Stimulated activated CD8-positive, alpha-beta memory T cell treated with anti-CD3 and anti-CD28 coated beads, Interleukin-12 subunit alpha, Interleukin-12 subunit beta, amount 100 ng/mL, for 24 hours (primary cell): ENCODE data around the gene NEDD4L.

Experiments
- DNase-seq: peaks from one replicate; pipeline ENCODE4 v3.0.0-alpha.2; 2020; ENCODE audit errors: extremely low read depth

Gene NEDD4L

DNA sequence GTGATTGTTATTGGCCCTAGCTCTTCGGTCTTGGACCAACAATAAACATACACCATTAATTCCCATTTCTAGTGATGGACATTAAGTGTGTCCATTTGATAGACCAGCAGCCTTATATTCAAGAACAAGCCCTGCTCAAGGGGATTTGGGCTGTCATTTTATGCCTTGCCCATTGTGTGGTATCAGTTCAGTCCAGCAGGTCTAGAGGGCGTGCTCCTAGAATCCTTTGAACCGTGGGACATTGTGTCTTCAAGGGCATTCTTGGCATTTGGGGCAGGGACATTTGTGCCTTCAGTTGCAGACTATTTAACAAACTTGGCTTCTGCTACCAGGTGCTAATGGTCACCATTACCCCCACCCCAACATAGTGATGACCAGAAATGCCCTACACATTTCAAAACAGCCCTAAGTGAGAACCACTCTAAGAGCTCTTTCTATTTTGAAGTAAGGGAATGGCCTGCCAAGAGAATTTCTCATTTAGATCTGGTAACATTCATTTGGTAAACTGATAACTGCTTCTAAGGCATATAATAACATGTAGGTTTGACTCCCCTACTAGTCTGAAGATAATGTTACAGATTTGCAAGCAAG is 300.1 kb downstream of the NEDD4L start:
- no peak for DNase-seq

DNA sequence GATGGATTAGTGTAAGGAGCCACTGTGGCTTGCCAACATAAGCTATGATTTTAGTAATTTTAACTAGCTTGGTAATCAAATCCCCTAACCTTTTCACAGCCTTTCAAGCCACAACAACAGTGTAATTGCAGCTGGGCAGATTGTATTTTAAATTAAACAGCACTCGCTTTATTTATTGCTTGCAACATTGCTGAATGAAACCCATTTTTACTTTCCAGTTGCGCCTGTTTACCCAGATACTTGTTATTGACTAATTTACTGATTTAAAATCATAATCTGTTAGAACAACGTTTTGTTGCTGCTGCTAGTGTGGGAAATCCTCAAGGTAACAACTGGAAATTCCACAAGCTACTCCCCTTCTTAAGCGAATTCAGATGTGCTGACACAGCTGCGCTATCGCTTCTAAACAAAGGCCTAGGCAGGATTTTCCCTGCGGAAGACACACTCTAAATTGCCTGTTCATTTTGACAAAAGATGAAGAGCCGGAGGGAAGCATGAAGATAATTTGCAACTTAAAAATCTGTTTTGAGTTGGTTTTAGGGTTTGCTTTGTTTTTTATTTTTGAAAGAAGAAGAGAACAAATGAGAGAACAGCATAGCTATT is 300.9 kb downstream of the NEDD4L start:
- no peak for DNase-seq

DNA sequence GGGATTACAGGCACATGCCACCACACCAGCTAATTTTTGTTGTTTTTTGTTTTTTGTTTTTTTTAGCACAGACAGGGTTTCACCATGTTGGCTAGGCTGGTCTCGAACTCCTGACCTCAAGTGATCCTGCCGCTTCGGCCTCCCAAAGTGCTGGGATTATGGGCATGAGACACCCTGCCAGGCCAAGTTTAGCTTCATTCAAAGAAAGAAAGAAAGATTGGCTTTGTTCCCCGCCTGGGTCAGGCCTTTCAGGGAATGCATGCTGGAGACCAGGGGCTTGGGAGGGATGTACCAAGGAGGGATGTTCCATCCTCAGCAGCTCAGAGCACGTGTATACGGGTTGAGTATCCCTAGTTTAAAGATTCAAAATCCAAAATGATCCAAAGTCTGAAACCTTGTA is 301.8 kb downstream of the NEDD4L start:
- DNase-seq: no peak

DNA sequence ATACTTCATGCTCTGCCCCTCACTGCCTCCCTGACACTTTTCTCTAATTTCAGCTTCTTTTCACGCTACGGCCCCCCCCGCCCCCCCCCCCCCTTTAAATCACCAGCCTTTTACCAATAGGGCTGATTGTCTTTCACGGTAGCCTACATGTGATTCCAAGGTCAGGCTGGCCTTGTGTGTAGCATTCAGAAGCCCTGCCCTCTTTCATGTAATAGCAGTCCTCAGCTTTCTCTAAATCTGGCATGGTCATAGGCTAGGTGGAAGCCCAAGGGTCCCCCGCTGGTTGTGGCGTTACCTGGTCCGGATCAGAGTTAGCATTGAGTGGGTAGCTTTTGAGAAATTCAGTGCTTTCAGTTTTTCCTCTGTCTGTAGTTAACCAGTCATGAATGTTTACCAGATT is 303.1 kb downstream of the NEDD4L start:
- DNase-seq: no peak

DNA sequence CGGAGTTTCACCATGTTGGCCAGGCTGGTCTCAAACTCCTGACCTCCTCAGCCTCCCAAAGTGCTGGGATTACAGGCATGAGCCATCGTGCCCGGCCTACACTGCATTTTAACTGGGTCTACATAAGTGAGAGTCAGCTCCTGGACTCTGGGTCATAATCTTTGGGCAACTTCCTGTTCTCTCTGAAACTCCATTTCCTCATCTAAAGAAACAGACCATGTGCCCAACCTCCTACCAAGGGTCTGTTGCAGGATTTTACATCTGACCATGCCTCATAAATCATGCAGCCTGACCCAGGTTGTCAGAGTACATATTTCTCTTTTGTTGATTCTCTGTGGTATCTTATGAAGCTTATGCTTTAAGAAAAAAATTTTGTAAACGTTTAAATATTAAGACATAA is 304.5 kb downstream of the NEDD4L start:
- no peak for DNase-seq

DNA sequence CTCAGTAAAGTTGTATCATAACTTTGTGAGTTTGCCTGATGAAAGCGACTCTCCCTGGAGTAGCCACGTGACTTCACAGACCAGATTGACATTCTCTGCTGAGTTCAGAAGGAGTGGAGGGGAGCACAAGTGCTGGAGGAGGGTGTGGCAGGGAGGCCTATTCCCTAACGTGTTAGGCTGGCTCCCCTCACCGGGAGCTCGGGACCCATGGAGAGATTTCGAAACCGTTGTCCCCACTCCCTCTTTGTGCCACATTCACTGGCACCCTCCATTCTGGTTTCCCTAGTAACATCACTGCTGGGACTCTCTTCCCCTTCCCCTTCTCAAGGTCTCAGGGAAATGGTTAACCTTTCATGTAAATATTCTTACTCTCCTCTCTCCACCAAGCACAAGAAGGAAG is 304.9 kb downstream of the NEDD4L start:
- DNase-seq: no peak

DNA sequence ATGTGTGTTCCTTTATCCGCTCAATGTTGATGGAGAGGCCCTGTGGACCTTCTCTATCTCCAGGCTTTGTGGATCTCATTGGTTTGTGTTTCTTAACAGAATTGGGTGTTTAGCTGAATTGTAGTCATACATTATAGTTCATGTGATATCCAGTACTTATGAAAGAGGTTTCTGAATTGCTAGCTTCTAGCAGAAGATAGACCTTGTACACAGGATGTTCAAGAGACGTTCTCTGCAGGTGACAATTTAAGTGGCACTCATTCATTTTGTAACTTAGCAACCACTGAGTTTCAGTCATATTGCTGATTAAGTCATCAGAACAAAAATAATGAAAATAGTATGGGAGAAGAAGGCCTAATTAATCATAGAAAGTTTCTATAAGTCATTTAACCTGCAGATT is 305.6 kb downstream of the NEDD4L start:
- DNase-seq: no peak

DNA sequence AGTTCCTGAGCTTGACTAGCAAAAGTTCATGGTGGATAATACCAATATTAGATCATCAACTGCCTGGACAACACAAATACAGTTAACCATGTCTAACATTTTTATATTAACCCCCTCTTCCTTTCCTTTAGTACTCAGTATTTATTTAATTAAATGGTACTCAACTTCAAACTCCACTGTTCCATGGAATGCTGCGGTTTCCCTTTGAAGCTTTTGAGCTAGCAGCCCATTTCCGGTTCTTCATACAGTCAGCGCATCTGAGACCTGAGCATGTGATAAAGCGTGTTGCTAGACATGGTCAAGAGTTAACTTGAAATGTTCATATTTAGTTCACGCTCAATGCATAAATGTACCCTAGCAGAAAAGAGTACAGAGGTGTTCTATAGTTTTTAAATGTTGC is 306.5 kb downstream of the NEDD4L start:
- no peak for DNase-seq

DNA sequence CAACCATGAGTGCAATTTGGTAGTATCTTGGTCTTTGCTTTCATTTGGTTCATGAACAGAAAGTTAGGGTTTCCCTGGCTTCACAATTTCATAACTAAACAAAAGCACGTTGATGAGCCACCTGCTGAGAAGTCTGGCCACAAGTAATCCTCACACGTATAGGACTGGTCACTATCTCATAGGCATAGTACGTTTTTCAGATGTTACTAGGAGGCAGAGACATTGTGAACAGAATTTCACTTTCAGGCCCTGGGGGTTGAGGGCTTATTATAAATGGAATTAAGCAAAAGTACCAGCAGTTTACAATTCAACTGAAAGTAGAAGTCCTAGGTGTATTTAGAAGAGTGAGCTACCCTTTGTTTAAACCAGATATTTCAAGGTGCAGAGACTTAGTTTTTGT is 307.8 kb downstream of the NEDD4L start:
- no peak for DNase-seq

DNA sequence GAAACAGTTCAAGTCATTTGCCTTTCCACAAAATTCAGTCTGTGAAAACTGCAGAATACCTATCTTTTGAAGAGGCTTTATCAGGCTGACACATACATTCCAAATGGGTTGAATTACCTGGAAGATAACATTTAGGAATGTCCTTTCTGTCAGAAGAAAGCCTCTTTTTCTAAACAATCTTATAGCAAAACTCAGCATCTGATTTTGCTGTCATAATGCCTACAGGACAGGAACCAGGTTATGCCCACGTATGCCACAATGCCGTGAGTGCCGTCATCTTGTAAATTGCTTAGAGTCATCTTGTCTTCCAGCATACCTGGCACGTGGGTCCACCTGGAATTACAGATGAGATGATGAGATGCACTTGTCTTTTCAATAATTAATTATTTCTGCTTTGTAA is 309.6 kb downstream of the NEDD4L start:
- no peak for DNase-seq

DNA sequence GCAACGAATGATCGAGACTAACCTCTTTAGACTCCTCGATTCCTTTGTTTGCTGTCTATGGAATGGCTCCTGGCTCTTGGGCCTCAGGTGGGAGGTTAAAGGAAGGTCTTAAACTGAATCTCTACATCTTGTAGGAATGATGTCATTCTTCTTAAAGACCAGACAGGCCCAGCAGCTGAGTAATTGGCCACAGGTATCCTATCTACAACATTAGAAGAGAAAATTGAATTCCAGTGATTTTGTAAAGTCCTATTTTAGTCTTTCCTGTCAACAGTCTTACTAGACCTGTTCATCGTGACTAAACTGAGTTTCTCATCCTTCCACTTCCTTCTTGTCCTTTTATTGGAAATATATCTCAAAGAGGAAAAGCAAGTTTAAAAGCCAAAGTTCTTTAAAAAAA is 310.0 kb downstream of the NEDD4L start:
- DNase-seq: no peak

DNA sequence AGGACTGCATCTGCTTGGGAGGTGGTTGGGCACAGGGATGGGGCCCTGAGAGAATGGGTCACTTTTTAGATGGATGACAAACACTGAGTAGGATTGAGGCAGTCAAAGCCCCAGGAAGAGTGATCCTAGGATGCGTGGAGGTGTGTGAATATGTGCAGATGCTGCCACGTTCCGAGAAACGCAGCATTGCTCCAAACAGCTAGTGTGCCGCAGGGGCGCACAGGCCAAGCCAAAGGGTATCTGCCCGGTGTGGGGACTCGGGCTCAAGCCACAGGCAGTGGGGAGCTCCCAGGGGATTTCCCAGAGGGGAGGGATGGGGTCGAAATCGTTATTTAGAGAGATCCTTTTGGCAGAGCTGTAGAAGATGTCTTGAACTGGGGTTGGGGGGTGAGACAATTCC is 310.8 kb downstream of the NEDD4L start:
- DNase-seq: no peak

DNA sequence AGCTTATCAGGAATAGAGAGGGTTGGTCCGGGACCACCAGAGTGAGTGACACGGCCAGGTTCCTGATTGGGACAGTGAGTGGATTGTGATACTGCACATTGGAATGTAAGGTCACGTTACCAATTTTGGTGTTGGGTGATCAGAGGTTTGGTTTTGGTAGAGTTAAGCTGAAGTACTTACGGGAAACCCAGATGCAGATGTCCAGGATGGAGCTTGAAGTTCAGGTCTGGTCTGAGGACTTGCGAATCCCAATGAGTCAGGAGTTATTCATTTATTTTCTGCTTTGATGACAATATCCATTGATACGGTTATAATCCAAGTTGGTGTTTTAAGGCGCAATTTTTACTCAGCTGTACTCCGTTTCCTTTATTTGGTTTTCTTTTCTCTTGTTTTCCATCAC is 311.2 kb downstream of the NEDD4L start:
- DNase-seq: no peak

DNA sequence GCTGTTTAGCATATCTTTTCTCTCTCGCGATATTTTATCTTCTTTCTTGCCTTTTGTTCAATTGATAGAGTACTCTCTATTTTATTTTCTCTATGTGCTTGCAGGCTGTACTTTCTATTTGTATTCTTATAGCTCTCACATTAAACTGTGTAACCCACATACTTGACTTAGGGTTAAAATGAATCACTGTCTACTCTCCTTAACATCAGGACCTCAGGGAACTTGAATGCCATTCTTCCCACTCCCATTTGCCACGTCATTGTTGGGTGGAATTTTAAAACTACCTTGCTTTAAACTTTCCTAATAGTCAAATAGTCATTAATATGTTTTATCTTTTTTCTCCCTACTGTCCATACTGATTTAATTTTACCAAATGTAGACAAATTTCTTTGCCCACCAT is 315.2 kb downstream of the NEDD4L start:
- no peak for DNase-seq

DNA sequence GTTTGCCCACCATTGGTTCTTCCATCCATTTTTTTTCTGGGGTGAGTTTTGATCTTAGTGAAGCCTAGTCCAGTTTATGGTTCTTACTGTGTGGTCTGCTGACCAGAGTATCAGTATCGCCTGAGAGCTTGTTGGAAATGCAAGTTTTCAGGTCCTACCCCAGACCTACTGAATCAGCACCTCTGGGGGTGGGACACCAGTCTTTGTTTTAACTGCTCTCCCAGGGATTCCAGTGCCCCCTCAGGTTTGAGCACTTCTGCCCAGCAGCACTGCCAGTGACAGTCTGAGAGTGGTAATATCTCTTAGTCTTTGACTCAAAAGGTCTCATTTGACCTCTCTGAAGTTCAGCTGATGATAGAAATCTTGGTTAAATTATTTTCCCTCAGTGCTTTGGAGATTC is 315.6 kb downstream of the NEDD4L start:
- DNase-seq: no peak

DNA sequence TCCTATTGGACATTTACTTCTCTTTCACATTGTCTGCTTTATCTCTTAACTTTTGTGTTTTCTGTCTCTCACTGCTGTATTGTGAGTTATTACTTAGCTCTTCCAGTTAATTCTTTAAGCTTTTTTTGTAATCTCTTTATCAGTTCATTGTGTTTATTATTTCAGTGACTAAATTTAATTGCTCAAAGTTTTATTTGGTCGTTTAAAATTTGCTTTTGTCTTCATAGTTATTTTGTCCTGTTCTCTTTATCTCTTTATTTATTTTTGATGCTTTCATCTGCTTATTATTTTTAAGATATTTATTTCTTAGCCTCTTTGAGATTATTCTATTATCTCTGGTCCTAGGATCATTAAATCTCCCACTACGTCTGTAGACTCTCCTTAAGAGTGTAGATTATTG is 316.3 kb downstream of the NEDD4L start:
- no peak for DNase-seq

DNA sequence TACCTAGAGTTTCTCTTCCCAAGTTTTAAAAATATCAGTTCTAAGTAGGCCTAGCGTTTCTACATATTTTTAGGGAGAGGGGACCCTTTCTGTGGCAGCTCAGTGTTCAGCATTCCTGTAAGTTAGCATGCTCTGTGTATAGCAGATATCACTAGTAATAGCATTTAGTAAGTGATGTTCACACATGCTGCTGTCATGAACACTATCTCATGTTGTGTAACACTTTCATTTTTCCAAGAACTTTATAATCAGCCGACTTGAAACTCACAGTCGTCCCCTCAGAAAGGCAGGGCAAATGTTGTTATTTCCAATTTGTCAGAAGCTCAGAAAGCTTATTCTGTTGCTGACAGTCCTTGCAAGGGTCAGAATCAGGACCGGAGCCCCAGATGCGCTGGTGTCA is 317.2 kb downstream of the NEDD4L start:
- DNase-seq: no peak

DNA sequence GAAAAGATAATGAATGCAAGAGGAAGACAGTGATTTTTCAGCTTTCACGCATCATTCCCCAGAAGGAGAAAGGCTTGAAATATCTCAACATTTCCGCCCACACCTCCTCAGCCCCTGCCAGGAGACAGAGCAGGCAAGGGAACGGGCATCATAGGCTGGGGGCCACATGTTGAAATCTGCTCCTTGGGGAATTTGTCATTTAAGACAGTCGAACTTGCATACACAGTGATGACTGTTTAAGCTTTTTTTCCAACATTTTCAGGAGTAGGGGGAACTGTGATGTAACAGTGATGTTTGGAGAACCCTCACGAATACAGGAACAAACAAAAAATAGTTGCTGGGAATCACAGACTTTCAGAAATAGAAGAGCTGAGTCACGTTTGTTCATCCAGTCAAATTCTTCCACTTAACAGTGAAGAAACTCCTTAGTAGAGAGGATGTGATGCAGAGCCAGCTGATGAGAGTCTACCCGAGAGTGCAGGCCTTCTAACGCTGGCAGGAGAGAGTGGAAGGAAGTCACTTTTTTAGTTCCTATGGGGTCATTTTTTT is 318.1 kb downstream of the NEDD4L start:
- DNase-seq: no peak

DNA sequence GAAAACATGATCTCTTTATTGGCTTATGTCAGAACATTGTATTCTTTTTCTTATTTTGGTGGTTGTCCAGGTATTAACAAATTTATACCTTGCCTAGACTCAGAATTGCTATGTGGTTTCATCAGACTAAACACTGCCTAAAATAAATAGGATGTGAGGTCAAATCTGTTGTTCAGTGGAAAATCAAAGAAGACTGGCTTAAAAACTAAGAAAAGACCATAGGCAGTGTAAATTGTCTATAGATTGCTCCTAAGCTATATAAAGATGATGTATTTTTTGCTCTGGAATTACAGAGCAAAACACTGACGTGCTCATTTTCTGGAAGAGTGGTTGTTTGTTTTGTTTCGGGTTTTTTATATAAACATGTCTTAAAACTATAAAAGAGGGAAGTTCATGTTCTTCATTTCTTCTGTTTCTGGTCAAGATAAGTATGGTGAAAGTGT is 318.8 kb downstream of the NEDD4L start:
- DNase-seq: no peak

DNA sequence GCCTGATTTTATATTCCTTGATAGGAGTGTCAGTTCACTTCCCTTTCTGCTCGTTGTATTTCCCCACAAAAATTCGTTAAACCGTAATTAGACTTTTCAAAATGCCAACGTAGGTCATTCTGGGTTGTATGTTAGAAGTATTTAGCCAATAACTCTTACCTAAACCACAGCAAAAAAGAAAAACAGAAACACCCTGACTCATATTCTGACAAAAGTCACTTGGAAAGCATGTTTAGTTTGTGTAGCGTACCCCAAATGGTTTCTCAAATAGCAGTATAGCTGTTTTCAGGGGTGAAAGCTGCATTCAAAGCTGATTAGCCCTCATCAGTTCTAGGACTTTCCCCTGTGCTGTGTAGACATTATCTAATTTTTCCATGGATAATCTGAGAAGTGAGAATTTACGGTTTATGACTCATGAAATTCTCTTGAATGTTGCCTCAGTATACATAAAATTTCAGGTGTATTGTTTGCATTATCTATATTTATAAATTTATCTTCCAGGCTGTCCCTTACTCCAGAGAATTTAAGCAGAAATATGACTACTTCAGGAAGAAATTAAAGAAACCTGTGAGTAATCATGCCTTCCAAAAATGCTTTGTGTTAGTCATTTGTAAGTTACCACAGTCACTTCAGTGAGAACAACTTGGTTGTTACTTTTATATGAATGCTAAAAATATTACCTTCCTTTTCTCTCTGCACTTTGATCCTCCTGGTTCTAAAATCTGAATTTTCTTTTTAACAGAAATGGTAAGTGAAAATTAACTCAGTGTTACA is 319.9 kb downstream of the NEDD4L start:
- DNase-seq: no peak

DNA sequence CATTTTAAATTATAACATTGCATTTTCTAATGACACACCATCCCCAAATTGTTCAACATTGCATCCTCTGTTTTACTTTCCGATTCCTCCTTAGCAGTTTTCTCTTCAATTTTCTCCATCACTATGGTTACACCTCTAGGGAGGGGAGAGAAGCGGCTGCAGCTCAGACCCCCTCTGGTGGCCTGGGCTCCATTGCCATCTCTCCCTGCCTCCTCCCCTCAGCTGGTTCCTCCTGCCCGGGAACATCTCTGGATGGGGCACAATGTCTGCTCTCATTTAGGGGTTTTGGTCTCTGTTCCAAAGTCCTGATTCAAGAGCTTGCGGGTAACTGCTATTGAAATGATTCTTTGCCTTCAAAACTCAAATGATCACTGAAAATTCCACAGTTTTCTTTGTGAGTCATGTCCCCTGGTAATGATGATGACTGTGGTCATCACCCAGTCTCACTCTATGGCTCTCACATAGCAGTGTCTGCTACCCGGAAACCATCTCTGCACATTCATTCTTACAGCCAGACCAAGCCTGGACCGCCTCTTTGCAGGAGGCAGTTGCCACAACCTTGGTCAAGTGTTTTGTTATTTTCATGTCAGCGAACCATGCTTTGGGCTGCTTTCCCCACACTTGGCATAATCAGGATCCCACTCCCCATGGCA is 321.0 kb downstream of the NEDD4L start:
- no peak for DNase-seq

DNA sequence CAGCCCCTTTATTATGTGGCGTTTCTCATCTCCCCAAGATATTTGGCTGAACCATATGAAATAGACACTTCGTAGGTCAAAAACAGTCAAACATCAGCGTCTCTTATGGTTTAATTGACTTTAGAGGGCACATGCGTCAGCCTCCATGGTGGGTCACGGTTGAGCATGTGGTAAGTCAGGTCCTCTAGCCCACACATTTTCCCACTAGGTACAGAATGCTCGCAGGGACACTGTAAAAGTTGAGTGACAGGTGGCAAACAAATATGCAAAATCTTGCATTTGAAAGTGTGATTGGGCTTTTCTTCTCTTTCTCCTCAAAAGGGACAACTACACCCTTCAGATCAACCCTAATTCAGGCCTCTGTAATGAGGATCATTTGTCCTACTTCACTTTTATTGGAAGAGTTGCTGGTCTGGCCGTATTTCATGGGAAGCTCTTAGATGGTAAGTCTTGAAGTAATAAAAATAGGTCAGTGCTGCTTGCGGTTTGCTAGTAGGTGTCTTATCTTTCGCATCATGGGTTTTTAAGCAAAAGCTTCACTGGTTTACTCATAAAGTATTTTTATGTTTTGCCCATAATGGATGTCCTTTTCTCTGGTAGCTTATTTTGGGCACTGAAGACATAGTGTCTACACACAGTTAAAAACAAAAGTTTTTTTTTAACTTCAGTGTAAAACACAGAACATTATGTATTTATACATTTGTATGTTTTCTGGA is 323.6 kb downstream of the NEDD4L start:
- DNase-seq: no peak
